H1 (cell line): ENCODE data around the gene KRT4. TPM values are rescaled to one million over a fixed set of nuclear protein-coding genes. Genes with fewer than 3 reads are reported as not detected.
A peak's percentile ranks its signal among the peaks of the same experiment; 100 is the strongest.

Experiments used
- CTCF ChIA-PET: fragments of 300-600 bp; sonication (Branson Sonifier 250); formaldehyde crosslinking; loops from one replicate; lab custom pipeline; 2021; ENCODE audit not compliant: partially characterized antibody; lab: Charles Lee
- POLR2A ChIA-PET: fragments of 300-600 bp; sonication (Branson Sonifier 250); formaldehyde crosslinking; loops from one replicate; lab custom pipeline; 2021; ENCODE audit warnings: inconsistent platforms; ENCODE audit not compliant: partially characterized antibody; lab: Charles Lee
- DNase-seq, 2 experiments: peaks; one replicate each; pipeline versions ENCODE4 v3.0.0 to v3.0.0-alpha.2; 2010 to 2022; ENCODE audit warnings: low spot score in 2 of 2, low read depth in 1 of 2, mixed read lengths in 1 of 2
- FAIRE-seq: peaks from 2 replicates; lab custom pipeline; 2011; peaks lifted over from hg19 to GRCh38; lab: Jason Lieb, UNC
- H2AFZ ChIP-seq: 2 replicates; pipeline ENCODE4 v1.8.1; 2012; ENCODE audit warnings: low read length, inconsistent platforms
- H2AK5ac ChIP-seq: 2 replicates; pipeline ENCODE4 v1.6.1; 2013; ENCODE audit warnings: low read depth, low read length
- H2BK120ac ChIP-seq: replicated peaks from 2 replicates; pipeline ENCODE3; 2013; ENCODE audit warnings: low read depth, low read length, inconsistent platforms
- H2BK12ac ChIP-seq: 2 replicates; pipeline ENCODE4 v1.6.1; 2013; ENCODE audit warnings: low read depth, low read length
- H2BK15ac ChIP-seq: 2 replicates; pipeline ENCODE4 v1.6.1; 2013; ENCODE audit warnings: low read length
- H2BK20ac ChIP-seq: 2 replicates; pipeline ENCODE4 v1.6.1; 2013; ENCODE audit warnings: low read length
- H2BK5ac ChIP-seq: 2 replicates; pipeline ENCODE4 v1.6.1; 2013; ENCODE audit warnings: low read depth, low read length
- H3K14ac ChIP-seq: 2 replicates; pipeline ENCODE4 v1.6.1; 2013; ENCODE audit warnings: inconsistent platforms; ENCODE audit not compliant: insufficient read length
- H3K18ac ChIP-seq: 2 replicates; pipeline ENCODE4 v1.6.1; 2013; ENCODE audit warnings: low read length; ENCODE audit errors: extremely low read depth
- H3K23ac ChIP-seq: 2 replicates; pipeline ENCODE4 v1.6.1; 2013; ENCODE audit warnings: inconsistent platforms; ENCODE audit not compliant: insufficient read length
- H3K23me2 ChIP-seq: 2 replicates; pipeline ENCODE4 v1.6.1; 2013; ENCODE audit warnings: low read depth, low read length
- H3K27ac ChIP-seq: 2 replicates; pipeline ENCODE4 v1.6.1; 2011; ENCODE audit warnings: low read depth, low read length, inconsistent platforms
- H3K27me3 ChIP-seq, 4 experiments: replicated peaks in 1 of 4; 1 replicate in 1 of 4; 2 replicates in 3 of 4; pipeline versions ENCODE4 v1.6.1 to v1.8.1; 2011 to 2013; ENCODE audit warnings: low read length in 3 of 4, mild to moderate bottlenecking in 3 of 4, inconsistent platforms in 2 of 4, mixed read lengths in 2 of 4, moderate library complexity in 1 of 4; ENCODE audit not compliant: control insufficient read depth in 3 of 4, insufficient read depth in 3 of 4; ENCODE audit errors: extremely low read depth in 1 of 4
- H3K36me3 ChIP-seq, 4 experiments: 2 replicates each; pipeline versions ENCODE4 v1.6.1 to v1.8.1; 2011 to 2013; ENCODE audit warnings: mild to moderate bottlenecking in 4 of 4, low read length in 3 of 4, moderate library complexity in 2 of 4, control low read depth in 1 of 4, inconsistent platforms in 1 of 4; ENCODE audit not compliant: insufficient read depth in 4 of 4, control insufficient read depth in 2 of 4
- H3K4ac ChIP-seq: replicated peaks from 2 replicates; pipeline ENCODE3; 2013; ENCODE audit warnings: low read length, low read depth, mixed read lengths, inconsistent platforms; ENCODE audit not compliant: insufficient read length
- H3K4me1 ChIP-seq, 4 experiments: replicated peaks in 1 of 4; 1 replicate in 1 of 4; 2 replicates in 3 of 4; pipeline versions ENCODE4 v1.6.1 to v1.8.1; 2011 to 2013; ENCODE audit warnings: low read length in 3 of 4, inconsistent platforms in 2 of 4, mixed read lengths in 1 of 4; ENCODE audit not compliant: insufficient read depth in 4 of 4, control insufficient read depth in 3 of 4
- H3K4me2 ChIP-seq, 2 experiments: 2 replicates each; pipeline versions ENCODE4 v1.6.1 to v1.8.1; 2011 to 2013; ENCODE audit warnings: low read depth in 2 of 2, low read length in 2 of 2, control low read depth in 1 of 2, inconsistent platforms in 1 of 2, mild to moderate bottlenecking in 1 of 2; ENCODE audit not compliant: insufficient read depth in 1 of 2
- H3K4me3 ChIP-seq, 4 experiments: fragments of 200-600, 300-600 bp in 1 of 4; sonication (generic), shearing (Covaris generic), sonication (Bioruptor Twin) in 1 of 4; 2 replicates each; pipeline versions ENCODE4 v1.5.1 to v1.8.1; 2011 to 2016; ENCODE audit warnings: low read length in 4 of 4, low read depth in 3 of 4, control low read depth in 2 of 4, inconsistent platforms in 2 of 4, mild to moderate bottlenecking in 2 of 4, mixed read lengths in 1 of 4, moderate library complexity in 1 of 4; ENCODE audit not compliant: insufficient read depth in 2 of 4; ENCODE audit errors: extremely low read depth in 1 of 4
- H3K56ac ChIP-seq: replicated peaks from 2 replicates; pipeline ENCODE3; 2013; ENCODE audit warnings: low read depth, mild to moderate bottlenecking, mixed read lengths, low read length, inconsistent platforms; ENCODE audit not compliant: insufficient read length
- H3K79me1 ChIP-seq: 2 replicates; pipeline ENCODE4 v1.6.1; 2013; ENCODE audit warnings: low read depth, low read length, control low read depth
- H3K79me2 ChIP-seq, 2 experiments: 2 replicates each; pipeline versions ENCODE4 v1.6.1 to v1.8.1; 2012 to 2013; ENCODE audit warnings: low read length in 2 of 2, mild to moderate bottlenecking in 2 of 2, inconsistent platforms in 1 of 2; ENCODE audit not compliant: insufficient read depth in 2 of 2, control insufficient read depth in 1 of 2
- H3K9ac ChIP-seq, 4 experiments: replicated peaks in 1 of 4; 1 replicate in 1 of 4; 2 replicates in 3 of 4; pipeline versions ENCODE4 v1.6.1 to v1.8.1; 2011 to 2013; ENCODE audit warnings: low read depth in 3 of 4, low read length in 3 of 4, control low read depth in 2 of 4, mild to moderate bottlenecking in 2 of 4, moderate library complexity in 2 of 4, inconsistent platforms in 1 of 4; ENCODE audit errors: extremely low read depth in 1 of 4
- H3K9me3 ChIP-seq, 2 experiments: 2 replicates each; pipeline versions ENCODE4 v1.6.1 to v1.8.1; 2012 to 2013; ENCODE audit warnings: mild to moderate bottlenecking in 2 of 2, moderate library complexity in 2 of 2, control low read depth in 1 of 2, inconsistent platforms in 1 of 2, low read depth in 1 of 2, low read length in 1 of 2, mixed read lengths in 1 of 2; ENCODE audit not compliant: insufficient read depth in 2 of 2
- H4K20me1 ChIP-seq, 2 experiments: replicated peaks in 1 of 2; 2 replicates each; pipeline versions ENCODE3 to v1.8.1; 2011 to 2013; ENCODE audit warnings: inconsistent platforms in 2 of 2, low read length in 2 of 2, mild to moderate bottlenecking in 1 of 2; ENCODE audit not compliant: insufficient read depth in 2 of 2, control insufficient read depth in 1 of 2
- H4K5ac ChIP-seq: 2 replicates; pipeline ENCODE4 v1.6.1; 2013; ENCODE audit warnings: low read length, low read depth, mixed read lengths, inconsistent platforms; ENCODE audit not compliant: insufficient read length
- H4K8ac ChIP-seq: 2 replicates; pipeline ENCODE4 v1.8.0; 2013; ENCODE audit warnings: mild to moderate bottlenecking, moderate library complexity, low read length, inconsistent platforms; ENCODE audit not compliant: insufficient read depth; ENCODE audit errors: extremely low read depth
- H4K91ac ChIP-seq: replicated peaks from 2 replicates; pipeline ENCODE3; 2013; ENCODE audit warnings: low read length, mixed read lengths, inconsistent platforms; ENCODE audit not compliant: insufficient read length
- CEBPB ChIP-seq: IDR thresholded peaks from 2 replicates; pipeline ENCODE4 v1.6.1; 2012; ENCODE audit warnings: low read depth, low read length
- CHD1 ChIP-seq: IDR thresholded peaks from 2 replicates; pipeline ENCODE4 v1.6.1; 2012; ENCODE audit warnings: low read depth, low read length, improper control_type of control experiment
- EGR1 ChIP-seq: IDR thresholded peaks from 2 replicates; pipeline ENCODE4 v1.6.1; 2011; ENCODE audit warnings: low read depth, low read length, borderline replicate concordance
- WGBS, 2 experiments: shearing (Covaris generic) in 1 of 2; methylation state at CpG; one replicate each; pipeline versions ENCODE4 v1.1.6 to v1.1.7; 2013 to 2015; ENCODE audit warnings: low lambda C conversion rate in 2 of 2, mixed read lengths in 2 of 2, inconsistent platforms in 1 of 2, low coverage in 1 of 2, missing lambda C conversion rate in 1 of 2; ENCODE audit not compliant: insufficient replicate concordance in 2 of 2, insufficient coverage in 1 of 2, insufficient read length in 1 of 2; ENCODE audit errors: extremely low coverage in 1 of 2, missing lambda C conversion rate in 1 of 2; 5-methylcytosine and 5-hydroxymethylcytosine counted together
- polyA plus RNA-seq, 7 experiments: library from polyadenylated mRNA; depleted of rRNA in 3 of 7; stranded (reverse) in 5 of 7; unstranded in 2 of 7; fragments of >200 nt in 5 of 7; fragments of 200-250 nt in 2 of 7; gene quantifications; 1 replicate in 5 of 7; 2 replicates in 1 of 7; 4 replicates in 1 of 7; pipeline versions ENCODE4 v1.2.1 to v1.2.3, GENCODE V29; 2011 to 2013; ENCODE audit warnings: missing spikeins in 2 of 7, mixed read lengths in 2 of 7
- total RNA-seq: library from RNA; stranded (reverse); fragmentation: NEBNext Ultra II Directional; extraction: Animal tissue kit (Norgen Biotek cat#: 25700); gene quantifications from 2 replicates; pipeline ENCODE4 v1.2.1, GENCODE V29; 2021

KRT4 gene
- total and polyA plus RNA-seq, 2 of the 8 experiments (the other 6 are each of a cell fraction or from before 2014, with no cell fraction given), result not detected

GRCh38 chr12:52805739-52806138, 8.2 kb downstream of the KRT4 start:
- Histone ChIP-seq H4K8ac (no peak overlapping the region), H3K56ac (no peak overlapping the region), H3K27me3 (no peaks in the 10 kb centered on the region), H4K20me1 (no peaks in the 10 kb centered on the region), H4K5ac (no peak overlapping the region), H3K18ac (0 out of 2 replicates have a peak overlapping the region, but pooled peaks have one; percentile 22), H4K91ac (no peak overlapping the region), H2BK20ac (peak overlapping the region; percentile 16; the same call in 1 of the 2 replicates), H2BK15ac (no peak overlapping the region), H2AK5ac (no peak overlapping the region), H3K36me3 (no peaks in the 10 kb centered on the region), H3K4me3 (no peak overlapping the region), H3K23me2 (peaks cover 2% of the 10 kb centered on the region; the same call in 1 of the 2 replicates), H2BK120ac (no peak overlapping the region), H3K79me2 (no peaks in the 10 kb centered on the region), H2BK12ac (no peak overlapping the region), H3K79me1 (no peaks in the 10 kb centered on the region), H3K14ac (no peak overlapping the region), H3K27ac (no peak overlapping the region), H2BK5ac (0 out of 2 replicates have a peak overlapping the region, but pooled peaks have one; percentile 64), H3K9ac (no peak overlapping the region), H3K4me1 (peaks cover 3 to 8% (median 4%) of the 10 kb centered on the region in 4 experiments), H3K9me3 (no peaks in the 10 kb centered on the region), H3K4ac (no peak overlapping the region), H3K23ac (no peak overlapping the region), H3K4me2 (no peak overlapping the region), H2AFZ (peak overlapping the region; percentile 92; the same call in 1 of the 2 replicates)
- TF ChIP-seq CHD1 (no peak), EGR1 (no peak), CEBPB (no peak)
- ChIA-PET POLR2A (interaction anchor here (1.3 kb wide), 1 partner anchor 92 kb away, joined by 3 read pairs; no protein-coding TSS in a partner anchor), CTCF (interaction anchor here (0.7 to 3.0 kb wide), 7 partner anchors 14 to 655 kb away, joined by 3 to 11 read pairs (median 3); no protein-coding TSS in a partner anchor)
- WGBS, 2 experiments, result 90% methylated on average over 3 of the region's 3 CpGs; no CpG with 5 or more reads in 1 of the 2 experiments
- no peak for DNase-seq
- no peak for FAIRE-seq
